GM10248 (cell line): Measurements from ENCODE around the gene PSMB5.

Source experiments
- CTCF ChIA-PET: fragments of 300-600 bp; sonication (Branson Sonifier 250); formaldehyde crosslinking; extraction: SDS; loops from one replicate; lab custom pipeline; 2021; ENCODE audit warnings: antibody characterized with exemption; lab: Yijun Ruan, JAX
- POLR2A ChIA-PET: fragments of 350-650 bp; sonication (Branson Sonifier 250); formaldehyde crosslinking; extraction: SDS; loops from one replicate; lab custom pipeline; 2020; ENCODE audit warnings: antibody characterized with exemption; lab: Yijun Ruan, JAX
- DNase-seq: peaks from one replicate; pipeline ENCODE4 v3.0.0; 2012; ENCODE audit errors: extremely low spot score
- CTCF ChIP-seq: IDR thresholded peaks from 2 replicates; pipeline ENCODE4 v1.5.1; 2012; ENCODE audit warnings: mild to moderate bottlenecking, low read depth; ENCODE audit errors: extremely low read depth, missing control alignments, control extremely low read depth

Gene PSMB5

GRCh38 chr14:22978981-22979671 lies 55.6 kb downstream of the PSMB5 start:
- CTCF ChIA-PET, result interaction anchor here (1.0 to 12.1 kb wide), 4 partner anchors 6 to 90 kb away, joined by 4 to 270 read pairs (median 10); partner anchors contain the start of genes AJUBA and CDH24
- TF ChIP-seq CTCF, result no peak
- POLR2A ChIA-PET, result no interaction called here
- no peak for DNase-seq

GRCh38 chr14:22978487-22978837 lies 56.2 kb downstream of the PSMB5 start:
- ChIA-PET POLR2A (no interaction called here), CTCF (interaction anchor here (1.0 to 12.1 kb wide), 5 partner anchors 7 to 408 kb away, joined by 4 to 270 read pairs (median 7); partner anchors contain the start of genes AJUBA and CDH24)
- no peak for TF ChIP-seq CTCF
- no peak for DNase-seq

GRCh38 chr14:22977684-22978486 lies 56.8 kb downstream of the PSMB5 start:
- no peak for DNase-seq
- POLR2A ChIA-PET, result no interaction called here

GRCh38 chr14:22977434-22977683 lies 57.3 kb downstream of the PSMB5 start:
- CTCF ChIA-PET, result interaction anchor here (0.7 to 12.1 kb wide), 13 partner anchors 8 to 407 kb away, joined by 3 to 270 read pairs (median 4); partner anchors contain the start of genes AJUBA, CDH24 and PRMT5
- DNase-seq, result no peak
- POLR2A ChIA-PET, result interaction anchor here (0.9 kb wide), 1 partner anchor 8 kb away, joined by 3 read pairs; no protein-coding TSS in a partner anchor
- no peak for TF ChIP-seq CTCF

More at GRCh38 chr14:22977684-22978486, 56.8 kb downstream of the PSMB5 start:
- CTCF ChIA-PET, result interaction anchor here (0.7 to 12.1 kb wide), 13 partner anchors 8 to 408 kb away, joined by 3 to 270 read pairs (median 4); partner anchors contain the start of genes AJUBA, CDH24 and PRMT5
- TF ChIP-seq CTCF, result no peak

GRCh38 chr14:22976620-22977433 lies 57.9 kb downstream of the PSMB5 start:
- TF ChIP-seq CTCF, result no peak
- CTCF ChIA-PET, result interaction anchor here (0.7 to 12.1 kb wide), 13 partner anchors 9 to 104 kb away, joined by 3 to 270 read pairs (median 4); partner anchors contain the start of genes AJUBA, CDH24 and PRMT5

More at GRCh38 chr14:22976620-22977433, 57.9 kb downstream of the PSMB5 start:
- POLR2A ChIA-PET, result interaction anchor here (0.9 kb wide), 1 partner anchor 8 kb away, joined by 3 read pairs; no protein-coding TSS in a partner anchor
- no peak for DNase-seq
